IMR-90 (cell line): Measurements from ENCODE around the gene DNASE2B. TPM values are rescaled to one million over a fixed set of nuclear protein-coding genes. Genes with fewer than 3 reads are reported as not detected.

ENCODE experiments used
- ATAC-seq: fragments of 200-7000 bp; cut with Tn5 transposase; 2 replicates; pipeline ENCODE4 v1.9.1; 2020; ENCODE audit warnings: low read depth, mild to moderate bottlenecking, moderate library complexity
- BruUV-seq: library from RNA; stranded (reverse); fragments of 400-500 nt; replicated peaks from 2 replicates; lab custom pipeline; 2021; lab: Mats Ljungman, UMichigan
- CTCF ChIA-PET: fragments of 300-600 bp; formaldehyde crosslinking; extraction: SDS; loops from one replicate; lab custom pipeline; 2021; ENCODE audit warnings: antibody characterized with exemption; lab: Yijun Ruan, JAX
- POLR2A ChIA-PET: fragments of 300-600 bp; sonication (Branson Sonifier 250); formaldehyde crosslinking; loops from one replicate; lab custom pipeline; 2022; ENCODE audit warnings: antibody characterized with exemption; ENCODE audit not compliant: unreplicated experiment; lab: Charles Lee
- DNase-seq: peaks from one replicate; pipeline ENCODE4 v3.0.0; 2013
- H2AFZ ChIP-seq: replicated peaks from 2 replicates; pipeline ENCODE3; 2013; ENCODE audit warnings: low read length, mild to moderate bottlenecking; ENCODE audit not compliant: poor library complexity
- H2AK5ac ChIP-seq: 2 replicates; pipeline ENCODE4 v1.6.1; 2013; ENCODE audit warnings: low read depth, low read length, inconsistent platforms
- H2AK9ac ChIP-seq: replicated peaks from 2 replicates; pipeline ENCODE3; 2013; ENCODE audit warnings: mild to moderate bottlenecking, low read depth, low read length, moderate library complexity; ENCODE audit not compliant: poor library complexity
- H2BK120ac ChIP-seq: 2 replicates; pipeline ENCODE4 v1.6.1; 2013; ENCODE audit warnings: low read depth, low read length, inconsistent platforms
- H2BK15ac ChIP-seq: 3 replicates; pipeline ENCODE4 v1.6.1; 2013; ENCODE audit warnings: low read depth, low read length, inconsistent platforms
- H2BK20ac ChIP-seq: 2 replicates; pipeline ENCODE4 v1.6.1; 2013; ENCODE audit warnings: low read depth, mild to moderate bottlenecking, inconsistent platforms, low read length, moderate library complexity
- H2BK5ac ChIP-seq: 2 replicates; pipeline ENCODE4 v1.6.1; 2013; ENCODE audit warnings: mild to moderate bottlenecking, low read depth, low read length, inconsistent platforms; ENCODE audit not compliant: poor library complexity, severe bottlenecking
- H3K14ac ChIP-seq: replicated peaks from 2 replicates; pipeline ENCODE4 v1.6.1; 2013; ENCODE audit warnings: low read depth, low read length, inconsistent platforms
- H3K18ac ChIP-seq: 2 replicates; pipeline ENCODE4 v1.6.1; 2013; ENCODE audit warnings: low read depth, low read length, control low read depth
- H3K23ac ChIP-seq: 2 replicates; pipeline ENCODE4 v1.6.1; 2013; ENCODE audit warnings: low read depth, low read length, inconsistent platforms
- H3K27ac ChIP-seq: 2 replicates; pipeline ENCODE4 v1.5.1; 2013; ENCODE audit warnings: mild to moderate bottlenecking, control low read depth, low read length; ENCODE audit not compliant: insufficient read depth
- H3K27me3 ChIP-seq: 2 replicates; pipeline ENCODE4 v1.6.1; 2013; ENCODE audit warnings: low read length; ENCODE audit not compliant: control insufficient read depth, insufficient read depth
- H3K36me3 ChIP-seq: 2 replicates; pipeline ENCODE4 v1.6.1; 2013; ENCODE audit warnings: low read length, mixed read lengths; ENCODE audit not compliant: control insufficient read depth, insufficient read depth
- H3K4ac ChIP-seq: 2 replicates; pipeline ENCODE4 v1.6.1; 2013; ENCODE audit warnings: low read depth, low read length, inconsistent platforms
- H3K4me1 ChIP-seq: 2 replicates; pipeline ENCODE4 v1.6.1; 2013; ENCODE audit warnings: low read length, mixed read lengths; ENCODE audit not compliant: control insufficient read depth, insufficient read depth
- H3K4me2 ChIP-seq: 2 replicates; pipeline ENCODE4 v1.6.1; 2013; ENCODE audit warnings: low read depth, mild to moderate bottlenecking, control low read depth, low read length, moderate library complexity
- H3K4me3 ChIP-seq: 2 replicates; pipeline ENCODE4 v1.5.1; 2013; ENCODE audit warnings: low read depth, mild to moderate bottlenecking, control low read depth, low read length, moderate library complexity; ENCODE audit not compliant: insufficient read depth
- H3K56ac ChIP-seq: 2 replicates; pipeline ENCODE4 v1.6.1; 2013; ENCODE audit warnings: low read length, inconsistent platforms; ENCODE audit not compliant: insufficient read depth; ENCODE audit errors: extremely low read depth
- H3K79me1 ChIP-seq, 2 experiments: 2 replicates each; pipeline ENCODE4 v1.6.1; 2013; ENCODE audit warnings: low read length in 2 of 2, inconsistent platforms in 1 of 2, low read depth in 1 of 2
- H3K9ac ChIP-seq: 2 replicates; pipeline ENCODE4 v1.6.1; 2013; ENCODE audit warnings: low read depth, low read length, control low read depth
- H3K9me1 ChIP-seq: 2 replicates; pipeline ENCODE4 v1.6.1; 2013; ENCODE audit warnings: low read length, inconsistent platforms; ENCODE audit not compliant: insufficient read depth
- H3K9me3 ChIP-seq: 2 replicates; pipeline ENCODE4 v1.6.1; 2013; ENCODE audit warnings: low read length; ENCODE audit not compliant: control insufficient read depth, insufficient read depth
- H4K20me1 ChIP-seq: 2 replicates; pipeline ENCODE4 v1.6.1; 2013; ENCODE audit warnings: low read length, inconsistent platforms; ENCODE audit not compliant: insufficient read depth
- H4K5ac ChIP-seq: 2 replicates; pipeline ENCODE4 v1.6.1; 2013; ENCODE audit warnings: mild to moderate bottlenecking, low read depth, low read length, control low read depth
- H4K8ac ChIP-seq, 2 experiments: 2 replicates each; pipeline ENCODE4 v1.6.1; 2013; ENCODE audit warnings: low read depth in 2 of 2, low read length in 2 of 2, control low read depth in 1 of 2, inconsistent platforms in 1 of 2
- H4K91ac ChIP-seq: 2 replicates; pipeline ENCODE4 v1.6.1; 2013; ENCODE audit warnings: low read depth, low read length, inconsistent platforms; ENCODE audit not compliant: insufficient read depth
- BHLHE40 ChIP-seq: fragments of 150-350 bp; IDR thresholded peaks from 2 replicates; pipeline ENCODE4 v1.6.1; 2016; ENCODE audit warnings: mild to moderate bottlenecking, low read depth, low read length
- CEBPB ChIP-seq: IDR thresholded peaks from 2 replicates; pipeline ENCODE4 v1.6.1; 2012; ENCODE audit warnings: low read depth, low read length, improper control_type of control experiment
- CHD1 ChIP-seq: IDR thresholded peaks from 2 replicates; pipeline ENCODE4 v1.6.1; 2012; ENCODE audit warnings: low read depth, low read length, improper control_type of control experiment
- FOS ChIP-seq: fragments of 150-350 bp; IDR thresholded peaks from 2 replicates; pipeline ENCODE4 v1.6.1; 2016; ENCODE audit warnings: low read depth, low read length
- MAFK ChIP-seq: IDR thresholded peaks from 2 replicates; pipeline ENCODE4 v1.6.1; 2012; ENCODE audit warnings: low read depth, low read length, improper control_type of control experiment
- MAZ ChIP-seq: IDR thresholded peaks from 2 replicates; pipeline ENCODE4 v1.6.1; 2012; ENCODE audit warnings: low read depth, mild to moderate bottlenecking, low read length, improper control_type of control experiment, moderate library complexity, borderline replicate concordance
- MXI1 ChIP-seq: IDR thresholded peaks from 2 replicates; pipeline ENCODE4 v1.6.1; 2012; ENCODE audit warnings: low read depth, mild to moderate bottlenecking, low read length, moderate library complexity, borderline replicate concordance
- NFE2L2 ChIP-seq: fragments of 150-350 bp; IDR thresholded peaks from 2 replicates; pipeline ENCODE4 v1.6.1; 2016; ENCODE audit warnings: low read depth, mild to moderate bottlenecking, low read length
- POLR2A ChIP-seq: IDR thresholded peaks from 2 replicates; pipeline ENCODE4 v1.6.1; 2012; ENCODE audit warnings: mild to moderate bottlenecking, low read depth, low read length
- RAD21 ChIP-seq: IDR thresholded peaks from 2 replicates; pipeline ENCODE4 v1.6.1; 2012; ENCODE audit warnings: low read length, improper control_type of control experiment
- RCOR1 ChIP-seq: IDR thresholded peaks from 2 replicates; pipeline ENCODE4 v1.6.1; 2012; ENCODE audit warnings: mild to moderate bottlenecking, low read length, improper control_type of control experiment; ENCODE audit not compliant: insufficient replicate concordance
- RFX5 ChIP-seq: IDR thresholded peaks from 2 replicates; pipeline ENCODE4 v1.8.0; 2012; ENCODE audit warnings: low read depth, mild to moderate bottlenecking, low read length, moderate library complexity
- SMC3 ChIP-seq: fragments of 150-350 bp; IDR thresholded peaks from 2 replicates; pipeline ENCODE4 v1.6.1; 2016; ENCODE audit warnings: low read depth, mild to moderate bottlenecking, antibody characterized with exemption, low read length, moderate library complexity
- WGBS, 2 experiments: methylation state at CpG; one replicate each; pipeline versions ENCODE4 v1.1.5 to v1.1.7; 2013; ENCODE audit warnings: missing lambda C conversion rate in 2 of 2; ENCODE audit not compliant: insufficient read length in 1 of 2; ENCODE audit errors: extremely low coverage in 2 of 2; 5-methylcytosine and 5-hydroxymethylcytosine counted together
- dilution Hi-C: fragments of 300-500 bp; cut with HindIII; formaldehyde crosslinking; loops from one replicate; pipeline ENCODE4 v1.14.3; 2018; ENCODE audit warnings: low sequenced_read_pairs; ENCODE audit not compliant: unreplicated experiment
- in situ Hi-C: fragments of 300-500 bp; cut with MboI; formaldehyde crosslinking; loops from 3 replicates; pipeline ENCODE4 v1.14.3; 2019; ENCODE audit warnings: low sequenced_read_pairs, inconsistent platforms, mixed read lengths
- intact Hi-C: fragments of 100-400 bp; cut with micrococcal nuclease; formaldehyde crosslinking; loops from 2 replicates; pipeline ENCODE4 v1.10.0; 2022
- polyA plus RNA-seq, 3 experiments: library from polyadenylated mRNA; depleted of rRNA; stranded (reverse); fragments of >200 nt; gene quantifications; 2 replicates each; pipeline ENCODE4 v1.2.3, GENCODE V29; 2012; ENCODE audit warnings: low replicate concordance in 1 of 3
- total RNA-seq: library from RNA; depleted of rRNA; stranded (reverse); fragments of >200 nt; gene quantifications from 2 replicates; pipeline ENCODE4 v1.2.3, GENCODE V29; 2012
- TF ChIP-seq, protein P1 (sequence below): conservative IDR thresholded peaks from 2 replicates; pipeline ENCODE4 v1.5.1; 2012; ENCODE audit warnings: mild to moderate bottlenecking, low read depth, low read length, improper control_type of control experiment
- TF ChIP-seq, protein P2 (sequence below): fragments of 150-350 bp; IDR thresholded peaks from 2 replicates; pipeline ENCODE4 v1.6.1; 2017; ENCODE audit warnings: mild to moderate bottlenecking, antibody characterized with exemption, low read length, low read depth
- TF ChIP-seq, protein P3 (sequence below): fragments of 150-350 bp; IDR thresholded peaks from 2 replicates; pipeline ENCODE4 v1.6.1; 2016; ENCODE audit warnings: low read depth, mild to moderate bottlenecking, low read length, moderate library complexity, borderline replicate concordance

Gene DNASE2B
- total and polyA plus RNA-seq, 2 of the 4 experiments (the other 2 are of a cell fraction), result not detected

- peak overlapping the region in 1 of 2 experiments; percentile 47; a peak in 1 of 4 replicates for H4K8ac ChIP-seq
- no peak overlapping the region for H2AK9ac ChIP-seq
- H3K79me1 ChIP-seq, result no peaks in the 10 kb centered on the region
- H4K20me1 ChIP-seq, result no peaks in the 10 kb centered on the region
- peaks cover 8% of the 10 kb centered on the region; the same call in 1 of the 2 replicates for H3K9me1 ChIP-seq
- 80% methylated on average over 1 of the region's 5 CpGs; no CpG with 5 or more reads in 1 of the 2 experiments for WGBS, 2 experiments
- ChIA-PET CTCF (no interaction called here), POLR2A (no interaction called here)
- H3K4me1 ChIP-seq, result peaks cover 14% of the 10 kb centered on the region
- H2BK15ac ChIP-seq, result no peak overlapping the region; the same call in 2 of the 3 replicates
- H2BK5ac ChIP-seq, result no peak overlapping the region
- no peak overlapping the region for H3K18ac ChIP-seq
- H3K27me3 ChIP-seq, result no peaks in the 10 kb centered on the region
- H2AK5ac ChIP-seq, result no peak overlapping the region
- no peak overlapping the region for H4K91ac ChIP-seq
- in situ Hi-C loops (no loop called here), intact Hi-C loops (no loop called here), dilution Hi-C loops (no loop called here)
- H3K4me3 ChIP-seq, result no peak overlapping the region
- H3K56ac ChIP-seq, result no peak overlapping the region
- no peak overlapping the region for H4K5ac ChIP-seq
- H3K4me2 ChIP-seq, result no peak overlapping the region
- peak overlapping the region; percentile 67; the same call in 1 of the 2 replicates for H2BK20ac ChIP-seq
- H2BK120ac ChIP-seq, result peak overlapping the region; percentile 60
- H3K36me3 ChIP-seq, result no peaks in the 10 kb centered on the region
- no peak overlapping the region for H2AFZ ChIP-seq
- DNase-seq (no peak), ATAC-seq (no peak)
- H3K9ac ChIP-seq, result no peak overlapping the region
- H3K23ac ChIP-seq, result no peak overlapping the region
- H3K27ac ChIP-seq, result no peak overlapping the region
- TF ChIP-seq RAD21 (no peak), CHD1 (no peak), FOS (no peak), RFX5 (no peak), MXI1 (no peak), MAZ (no peak), MAFK (no peak), CEBPB (no peak), SMC3 (no peak), RCOR1 (no peak), POLR2A (no peak), BHLHE40 (no peak), NFE2L2 (no peak)
- TF ChIP-seq, protein P1, sequence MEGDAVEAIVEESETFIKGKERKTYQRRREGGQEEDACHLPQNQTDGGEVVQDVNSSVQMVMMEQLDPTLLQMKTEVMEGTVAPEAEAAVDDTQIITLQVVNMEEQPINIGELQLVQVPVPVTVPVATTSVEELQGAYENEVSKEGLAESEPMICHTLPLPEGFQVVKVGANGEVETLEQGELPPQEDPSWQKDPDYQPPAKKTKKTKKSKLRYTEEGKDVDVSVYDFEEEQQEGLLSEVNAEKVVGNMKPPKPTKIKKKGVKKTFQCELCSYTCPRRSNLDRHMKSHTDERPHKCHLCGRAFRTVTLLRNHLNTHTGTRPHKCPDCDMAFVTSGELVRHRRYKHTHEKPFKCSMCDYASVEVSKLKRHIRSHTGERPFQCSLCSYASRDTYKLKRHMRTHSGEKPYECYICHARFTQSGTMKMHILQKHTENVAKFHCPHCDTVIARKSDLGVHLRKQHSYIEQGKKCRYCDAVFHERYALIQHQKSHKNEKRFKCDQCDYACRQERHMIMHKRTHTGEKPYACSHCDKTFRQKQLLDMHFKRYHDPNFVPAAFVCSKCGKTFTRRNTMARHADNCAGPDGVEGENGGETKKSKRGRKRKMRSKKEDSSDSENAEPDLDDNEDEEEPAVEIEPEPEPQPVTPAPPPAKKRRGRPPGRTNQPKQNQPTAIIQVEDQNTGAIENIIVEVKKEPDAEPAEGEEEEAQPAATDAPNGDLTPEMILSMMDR, result no peak
- TF ChIP-seq, protein P2, sequence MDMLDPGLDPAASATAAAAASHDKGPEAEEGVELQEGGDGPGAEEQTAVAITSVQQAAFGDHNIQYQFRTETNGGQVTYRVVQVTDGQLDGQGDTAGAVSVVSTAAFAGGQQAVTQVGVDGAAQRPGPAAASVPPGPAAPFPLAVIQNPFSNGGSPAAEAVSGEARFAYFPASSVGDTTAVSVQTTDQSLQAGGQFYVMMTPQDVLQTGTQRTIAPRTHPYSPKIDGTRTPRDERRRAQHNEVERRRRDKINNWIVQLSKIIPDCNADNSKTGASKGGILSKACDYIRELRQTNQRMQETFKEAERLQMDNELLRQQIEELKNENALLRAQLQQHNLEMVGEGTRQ, result no peak
- TF ChIP-seq, protein P3, sequence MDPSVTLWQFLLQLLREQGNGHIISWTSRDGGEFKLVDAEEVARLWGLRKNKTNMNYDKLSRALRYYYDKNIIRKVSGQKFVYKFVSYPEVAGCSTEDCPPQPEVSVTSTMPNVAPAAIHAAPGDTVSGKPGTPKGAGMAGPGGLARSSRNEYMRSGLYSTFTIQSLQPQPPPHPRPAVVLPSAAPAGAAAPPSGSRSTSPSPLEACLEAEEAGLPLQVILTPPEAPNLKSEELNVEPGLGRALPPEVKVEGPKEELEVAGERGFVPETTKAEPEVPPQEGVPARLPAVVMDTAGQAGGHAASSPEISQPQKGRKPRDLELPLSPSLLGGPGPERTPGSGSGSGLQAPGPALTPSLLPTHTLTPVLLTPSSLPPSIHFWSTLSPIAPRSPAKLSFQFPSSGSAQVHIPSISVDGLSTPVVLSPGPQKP, result no peak
- 0 out of 2 replicates have a peak, but pooled peaks cover 3% of the 10 kb centered on the region for H3K9me3 ChIP-seq
- no peak overlapping the region; the same call in 1 of the 2 replicates for H3K4ac ChIP-seq
- no peak overlapping the region for H3K14ac ChIP-seq
- BruUV-seq, result no TSS peak
These were observed 34.7 kb upstream of the DNASE2B start for GRCh38 chr1:84363622-84364021.
